ENCODE data around the gene TRHDE.

The TRHDE gene

DNA sequence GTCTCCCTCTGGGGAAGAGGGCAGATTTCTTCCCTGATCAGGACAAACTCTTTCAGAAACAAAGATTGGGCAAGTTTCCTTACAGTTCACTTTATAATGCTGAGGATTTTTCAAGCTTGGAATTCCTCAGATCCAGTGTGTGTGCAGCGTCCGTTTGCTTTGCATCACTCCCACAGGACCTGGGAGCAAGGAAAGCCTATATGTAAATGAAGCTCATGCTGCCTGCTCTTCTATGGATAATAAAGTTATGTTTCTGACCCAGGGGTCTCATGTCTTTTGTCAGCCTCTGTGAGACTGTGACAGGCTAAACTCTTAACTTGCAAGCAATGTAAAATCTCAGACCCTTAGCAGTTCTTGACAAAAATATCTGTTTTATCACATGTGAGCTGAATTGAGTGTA is 41.6 kb downstream of the TRHDE start:
- Histone ChIP-seq H3K9me3 (ENCODE audit: control insufficient read depth, low read length) (no peaks in the 10 kb centered on the region), H3K27ac (ENCODE audit: low read depth, low read length, severe bottlenecking) (no peak overlapping the region), H3K4me1 (ENCODE audit: control insufficient read depth, insufficient read depth, low read length, poor library complexity, severe bottlenecking) (no peaks in the 10 kb centered on the region), H3K36me3 (ENCODE audit: control insufficient read depth, insufficient read depth, low read length) (no peaks in the 10 kb centered on the region), H3K4me3 (ENCODE audit: extremely low read depth, insufficient read depth, low read length, poor library complexity, severe bottlenecking) (no peak overlapping the region)
- 44 to 67% methylated on average over 2 of the region's 2 CpGs for WGBS, 2 experiments (ENCODE audit: insufficient coverage in 2 of 2)

GRCh38 chr12:72315858-72316257 is 43.7 kb downstream of the TRHDE start:
- Histone ChIP-seq H3K9me3 (ENCODE audit: control insufficient read depth, low read length) (no peaks in the 10 kb centered on the region), H3K36me3 (ENCODE audit: control insufficient read depth, insufficient read depth, low read length) (no peaks in the 10 kb centered on the region), H3K27ac (ENCODE audit: low read depth, low read length, severe bottlenecking) (no peak overlapping the region), H3K4me3 (ENCODE audit: extremely low read depth, insufficient read depth, low read length, poor library complexity, severe bottlenecking) (no peak overlapping the region), H3K4me1 (ENCODE audit: control insufficient read depth, insufficient read depth, low read length, poor library complexity, severe bottlenecking) (no peaks in the 10 kb centered on the region)
- WGBS, 2 experiments (ENCODE audit: insufficient coverage in 2 of 2): no CpG with 5 or more reads among the region's 3 CpGs

- 92 to 100% methylated on average over 1 to 2 of the region's 4 CpGs for WGBS, 2 experiments (ENCODE audit: insufficient coverage in 2 of 2)
- Histone ChIP-seq H3K27ac (ENCODE audit: low read depth, low read length, severe bottlenecking) (no peak overlapping the region), H3K36me3 (ENCODE audit: control insufficient read depth, insufficient read depth, low read length) (no peaks in the 10 kb centered on the region), H3K4me3 (ENCODE audit: extremely low read depth, insufficient read depth, low read length, poor library complexity, severe bottlenecking) (no peak overlapping the region), H3K9me3 (ENCODE audit: control insufficient read depth, low read length) (no peaks in the 10 kb centered on the region), H3K4me1 (ENCODE audit: control insufficient read depth, insufficient read depth, low read length, poor library complexity, severe bottlenecking) (no peaks in the 10 kb centered on the region)
Measured at GRCh38 chr12:72318341-72318740, 46.2 kb downstream of the TRHDE start.

DNA sequence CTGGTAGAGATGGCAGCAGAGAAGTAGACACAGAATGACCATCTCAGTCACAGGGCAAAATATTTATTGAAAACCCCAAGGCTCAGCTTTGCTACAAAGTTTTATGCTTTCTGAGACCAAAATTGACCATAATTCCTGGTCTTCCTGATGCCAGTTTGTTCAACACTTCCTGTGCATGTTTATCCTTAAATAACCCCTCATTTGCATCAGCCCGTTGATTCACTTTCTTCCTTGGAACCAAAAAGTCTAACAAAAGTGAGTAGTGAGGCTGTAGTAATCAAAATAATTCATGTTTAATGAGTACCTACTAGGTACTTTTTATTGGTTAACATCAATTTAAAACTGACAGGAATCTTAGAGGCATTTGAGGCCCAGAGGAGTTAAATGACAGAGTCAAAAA is 51.7 kb downstream of the TRHDE start:
- H3K36me3 ChIP-seq (ENCODE audit: control insufficient read depth, insufficient read depth, low read length): no peaks in the 10 kb centered on the region
- H3K27ac ChIP-seq (ENCODE audit: low read depth, low read length, severe bottlenecking): no peak overlapping the region
- no CpG with 5 or more reads among the region's 1 CpG for whole genome bisulfite sequencing, 2 experiments (ENCODE audit: insufficient coverage in 2 of 2)
- no peaks in the 10 kb centered on the region for H3K4me1 ChIP-seq (ENCODE audit: control insufficient read depth, insufficient read depth, low read length, poor library complexity, severe bottlenecking)
- no peaks in the 10 kb centered on the region for H3K9me3 ChIP-seq (ENCODE audit: control insufficient read depth, low read length)
- no peak overlapping the region for H3K4me3 ChIP-seq (ENCODE audit: extremely low read depth, insufficient read depth, low read length, poor library complexity, severe bottlenecking)

- Histone ChIP-seq H3K27ac (ENCODE audit: low read depth, low read length, severe bottlenecking) (no peak overlapping the region), H3K9me3 (ENCODE audit: control insufficient read depth, low read length) (no peaks in the 10 kb centered on the region), H3K36me3 (ENCODE audit: control insufficient read depth, insufficient read depth, low read length) (no peaks in the 10 kb centered on the region), H3K4me3 (ENCODE audit: extremely low read depth, insufficient read depth, low read length, poor library complexity, severe bottlenecking) (no peak overlapping the region), H3K4me1 (ENCODE audit: control insufficient read depth, insufficient read depth, low read length, poor library complexity, severe bottlenecking) (no peaks in the 10 kb centered on the region)
- 80 to 84% methylated on average over 8 to 9 of the region's 9 CpGs for WGBS, 2 experiments (ENCODE audit: insufficient coverage in 2 of 2)
Measured at GRCh38 chr12:72330301-72330700, 58.1 kb downstream of the TRHDE start.

- no peaks in the 10 kb centered on the region for H3K36me3 ChIP-seq (ENCODE audit: control insufficient read depth, insufficient read depth, low read length)
- H3K4me3 ChIP-seq (ENCODE audit: extremely low read depth, insufficient read depth, low read length, poor library complexity, severe bottlenecking): no peak overlapping the region
- H3K9me3 ChIP-seq (ENCODE audit: control insufficient read depth, low read length): no peaks in the 10 kb centered on the region
- no peaks in the 10 kb centered on the region for H3K4me1 ChIP-seq (ENCODE audit: control insufficient read depth, insufficient read depth, low read length, poor library complexity, severe bottlenecking)
- H3K27ac ChIP-seq (ENCODE audit: low read depth, low read length, severe bottlenecking): no peak overlapping the region
- 95% methylated on average over 3 of the region's 4 CpGs; no CpG with 5 or more reads in 1 of the 2 experiments for WGBS, 2 experiments (ENCODE audit: insufficient coverage in 2 of 2)
Measured at GRCh38 chr12:72330784-72331183, 58.6 kb downstream of the TRHDE start.

DNA sequence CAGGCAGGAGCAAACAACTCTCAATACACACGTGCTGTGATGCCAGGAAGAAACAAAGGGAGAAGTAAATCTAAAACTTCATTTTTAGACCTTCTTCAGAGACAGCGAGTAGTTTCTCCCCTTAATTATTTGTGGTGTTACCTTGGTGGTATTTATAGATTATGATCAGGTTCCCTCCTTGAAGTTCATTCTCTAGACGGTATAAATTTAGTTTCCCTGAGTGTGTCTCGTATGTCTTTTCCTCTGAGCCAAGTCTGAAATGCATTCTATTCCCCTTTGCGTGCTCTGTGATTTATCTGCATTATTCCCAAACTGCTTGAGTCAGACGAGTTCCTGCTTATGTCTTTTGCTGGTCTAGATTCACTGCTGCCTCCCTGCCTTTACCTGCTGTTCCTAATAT is 65.2 kb downstream of the TRHDE start:
- WGBS, 2 experiments (ENCODE audit: insufficient coverage in 2 of 2): 91 to 92% methylated on average over 4 of the region's 6 CpGs
- no peaks in the 10 kb centered on the region for H3K9me3 ChIP-seq (ENCODE audit: control insufficient read depth, low read length)
- no peak overlapping the region for H3K4me3 ChIP-seq (ENCODE audit: extremely low read depth, insufficient read depth, low read length, poor library complexity, severe bottlenecking)
- no peaks in the 10 kb centered on the region for H3K4me1 ChIP-seq (ENCODE audit: control insufficient read depth, insufficient read depth, low read length, poor library complexity, severe bottlenecking)
- no peaks in the 10 kb centered on the region for H3K36me3 ChIP-seq (ENCODE audit: control insufficient read depth, insufficient read depth, low read length)
- no peak overlapping the region for H3K27ac ChIP-seq (ENCODE audit: low read depth, low read length, severe bottlenecking)

GRCh38 chr12:72337946-72338345 is 65.8 kb downstream of the TRHDE start:
- Histone ChIP-seq H3K9me3 (ENCODE audit: control insufficient read depth, low read length) (no peaks in the 10 kb centered on the region), H3K27ac (ENCODE audit: low read depth, low read length, severe bottlenecking) (no peak overlapping the region), H3K4me1 (ENCODE audit: control insufficient read depth, insufficient read depth, low read length, poor library complexity, severe bottlenecking) (no peaks in the 10 kb centered on the region), H3K36me3 (ENCODE audit: control insufficient read depth, insufficient read depth, low read length) (no peaks in the 10 kb centered on the region), H3K4me3 (ENCODE audit: extremely low read depth, insufficient read depth, low read length, poor library complexity, severe bottlenecking) (no peak overlapping the region)
- 88 to 89% methylated on average over 7 of the region's 8 CpGs for WGBS, 2 experiments (ENCODE audit: insufficient coverage in 2 of 2)

DNA sequence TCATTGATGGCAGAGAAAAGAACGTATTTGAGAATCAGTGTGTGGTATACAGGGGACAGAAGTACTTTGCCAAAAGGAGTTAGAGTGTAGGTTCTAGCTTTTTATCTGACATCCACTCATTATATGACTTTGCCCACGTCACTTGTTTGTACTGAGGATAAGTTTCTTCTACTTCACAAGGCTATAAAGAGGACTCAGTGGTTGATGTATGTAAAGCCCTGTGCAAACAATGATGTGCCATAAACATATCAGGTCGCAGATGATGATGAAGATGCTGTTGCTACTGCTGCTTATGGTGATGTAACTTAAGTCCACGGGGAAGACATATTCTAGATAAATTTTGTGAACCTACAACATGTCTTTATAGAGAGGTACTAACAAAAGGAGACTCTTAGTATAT is 66.3 kb downstream of the TRHDE start:
- Histone ChIP-seq H3K4me1 (ENCODE audit: control insufficient read depth, insufficient read depth, low read length, poor library complexity, severe bottlenecking) (no peaks in the 10 kb centered on the region), H3K4me3 (ENCODE audit: extremely low read depth, insufficient read depth, low read length, poor library complexity, severe bottlenecking) (no peak overlapping the region), H3K36me3 (ENCODE audit: control insufficient read depth, insufficient read depth, low read length) (no peaks in the 10 kb centered on the region), H3K9me3 (ENCODE audit: control insufficient read depth, low read length) (no peaks in the 10 kb centered on the region), H3K27ac (ENCODE audit: low read depth, low read length, severe bottlenecking) (no peak overlapping the region)
- 82 to 100% methylated on average over 2 of the region's 4 CpGs for WGBS, 2 experiments (ENCODE audit: insufficient coverage in 2 of 2)

GRCh38 chr12:72346363-72346944 is 74.3 kb downstream of the TRHDE start:
- WGBS, 2 experiments (ENCODE audit: insufficient coverage in 2 of 2): 32 to 43% methylated on average over 2 to 4 of the region's 5 CpGs
- H3K36me3 ChIP-seq (ENCODE audit: control insufficient read depth, insufficient read depth, low read length): no peaks in the 10 kb centered on the region
- no peaks in the 10 kb centered on the region for H3K9me3 ChIP-seq (ENCODE audit: control insufficient read depth, low read length)
- no peak overlapping the region for H3K27ac ChIP-seq (ENCODE audit: low read depth, low read length, severe bottlenecking)
- H3K4me1 ChIP-seq (ENCODE audit: control insufficient read depth, insufficient read depth, low read length, poor library complexity, severe bottlenecking): no peaks in the 10 kb centered on the region
- H3K4me3 ChIP-seq (ENCODE audit: extremely low read depth, insufficient read depth, low read length, poor library complexity, severe bottlenecking): no peak overlapping the region

DNA sequence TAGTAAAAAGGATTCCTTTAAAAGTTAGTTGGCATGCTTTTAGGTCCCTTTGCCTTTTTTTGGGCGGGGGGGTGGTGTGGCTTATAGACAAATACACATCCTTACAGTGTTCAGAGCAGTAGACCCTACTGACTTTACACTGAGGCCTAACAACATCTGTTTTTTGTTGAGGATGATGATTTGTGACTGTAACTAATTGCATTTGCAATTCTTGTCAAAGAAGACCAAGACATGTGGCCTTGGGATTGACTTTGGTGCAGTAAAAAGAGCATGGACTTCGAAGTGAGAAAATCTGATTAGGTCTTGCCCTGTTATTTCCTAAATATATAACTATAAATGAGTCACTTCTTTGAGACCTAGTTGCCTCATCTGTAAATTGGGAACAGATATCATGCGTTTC is 77.3 kb downstream of the TRHDE start:
- H3K4me1 ChIP-seq (ENCODE audit: control insufficient read depth, insufficient read depth, low read length, poor library complexity, severe bottlenecking): no peaks in the 10 kb centered on the region
- no CpG with 5 or more reads among the region's 3 CpGs for WGBS, 2 experiments (ENCODE audit: insufficient coverage in 2 of 2)
- H3K9me3 ChIP-seq (ENCODE audit: control insufficient read depth, low read length): no peaks in the 10 kb centered on the region
- no peaks in the 10 kb centered on the region for H3K36me3 ChIP-seq (ENCODE audit: control insufficient read depth, insufficient read depth, low read length)
- no peak overlapping the region for H3K27ac ChIP-seq (ENCODE audit: low read depth, low read length, severe bottlenecking)
- H3K4me3 ChIP-seq (ENCODE audit: extremely low read depth, insufficient read depth, low read length, poor library complexity, severe bottlenecking): no peak overlapping the region

All from mesodermal cell (in vitro differentiated cells).